Ishikawa (cell line): ENCODE measurements around the gene LRRC41.

Source experiments
- CEBPB ChIP-seq: IDR thresholded peaks from 2 replicates; pipeline ENCODE4 v1.6.1; 2012
- CREB1 ChIP-seq: IDR thresholded peaks from 2 replicates; pipeline ENCODE4 v1.6.1; 2012; ENCODE audit warnings: low read depth
- EGR1 ChIP-seq: IDR thresholded peaks from 2 replicates; pipeline ENCODE4 v1.6.1; 2012
- EP300 ChIP-seq: IDR thresholded peaks from 2 replicates; pipeline ENCODE4 v1.6.1; 2012; ENCODE audit warnings: borderline replicate concordance
- FOXM1 ChIP-seq: IDR thresholded peaks from 2 replicates; pipeline ENCODE4 v1.6.1; 2012; ENCODE audit warnings: low read depth, borderline replicate concordance
- NFIC ChIP-seq: IDR thresholded peaks from 2 replicates; pipeline ENCODE4 v1.6.1; 2012
- TAF1 ChIP-seq: IDR thresholded peaks from 2 replicates; pipeline ENCODE4 v1.6.1; 2012; ENCODE audit warnings: low read depth, mild to moderate bottlenecking
- TCF12 ChIP-seq: IDR thresholded peaks from 2 replicates; pipeline ENCODE4 v1.6.1; 2012; ENCODE audit warnings: low read depth
- TEAD4 ChIP-seq: IDR thresholded peaks from 2 replicates; pipeline ENCODE4 v1.6.1; 2012
- YY1 ChIP-seq: IDR thresholded peaks from 2 replicates; pipeline ENCODE4 v1.6.1; 2012; ENCODE audit warnings: low read depth
- ZBTB7A ChIP-seq: IDR thresholded peaks from 2 replicates; pipeline ENCODE4 v1.6.1; 2012; ENCODE audit warnings: low read depth
- TF ChIP-seq, protein P1 (sequence below): IDR thresholded peaks from 2 replicates; pipeline ENCODE4 v1.6.1; 2012; ENCODE audit warnings: low read depth, mild to moderate bottlenecking
- TF ChIP-seq, protein P2 (sequence below): IDR thresholded peaks from 2 replicates; pipeline ENCODE4 v1.6.1; 2012

DNA sequence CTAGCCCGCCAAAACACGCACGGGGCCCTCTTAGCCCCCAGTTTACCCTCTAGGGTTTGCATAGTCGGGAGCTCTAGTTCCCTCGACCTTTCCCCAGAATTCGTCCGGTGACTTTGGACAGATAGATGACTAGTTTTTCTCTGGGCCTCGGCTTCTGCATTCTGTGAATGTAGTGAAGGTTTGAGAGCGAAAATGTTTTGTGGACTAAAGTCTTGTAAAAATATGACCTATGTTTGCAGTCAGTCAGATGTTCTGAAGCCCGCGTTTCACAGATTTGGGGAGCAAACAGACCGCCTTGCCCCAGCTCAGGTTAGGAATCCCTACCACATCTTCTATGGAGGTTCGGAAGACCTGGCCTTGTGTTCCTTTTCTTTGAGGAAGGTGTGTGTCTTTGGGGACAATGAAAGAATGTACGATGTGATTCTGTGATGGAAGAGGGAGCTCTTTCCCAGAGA lies 483 bp upstream of the LRRC41 start:
- TF ChIP-seq, protein P1, sequence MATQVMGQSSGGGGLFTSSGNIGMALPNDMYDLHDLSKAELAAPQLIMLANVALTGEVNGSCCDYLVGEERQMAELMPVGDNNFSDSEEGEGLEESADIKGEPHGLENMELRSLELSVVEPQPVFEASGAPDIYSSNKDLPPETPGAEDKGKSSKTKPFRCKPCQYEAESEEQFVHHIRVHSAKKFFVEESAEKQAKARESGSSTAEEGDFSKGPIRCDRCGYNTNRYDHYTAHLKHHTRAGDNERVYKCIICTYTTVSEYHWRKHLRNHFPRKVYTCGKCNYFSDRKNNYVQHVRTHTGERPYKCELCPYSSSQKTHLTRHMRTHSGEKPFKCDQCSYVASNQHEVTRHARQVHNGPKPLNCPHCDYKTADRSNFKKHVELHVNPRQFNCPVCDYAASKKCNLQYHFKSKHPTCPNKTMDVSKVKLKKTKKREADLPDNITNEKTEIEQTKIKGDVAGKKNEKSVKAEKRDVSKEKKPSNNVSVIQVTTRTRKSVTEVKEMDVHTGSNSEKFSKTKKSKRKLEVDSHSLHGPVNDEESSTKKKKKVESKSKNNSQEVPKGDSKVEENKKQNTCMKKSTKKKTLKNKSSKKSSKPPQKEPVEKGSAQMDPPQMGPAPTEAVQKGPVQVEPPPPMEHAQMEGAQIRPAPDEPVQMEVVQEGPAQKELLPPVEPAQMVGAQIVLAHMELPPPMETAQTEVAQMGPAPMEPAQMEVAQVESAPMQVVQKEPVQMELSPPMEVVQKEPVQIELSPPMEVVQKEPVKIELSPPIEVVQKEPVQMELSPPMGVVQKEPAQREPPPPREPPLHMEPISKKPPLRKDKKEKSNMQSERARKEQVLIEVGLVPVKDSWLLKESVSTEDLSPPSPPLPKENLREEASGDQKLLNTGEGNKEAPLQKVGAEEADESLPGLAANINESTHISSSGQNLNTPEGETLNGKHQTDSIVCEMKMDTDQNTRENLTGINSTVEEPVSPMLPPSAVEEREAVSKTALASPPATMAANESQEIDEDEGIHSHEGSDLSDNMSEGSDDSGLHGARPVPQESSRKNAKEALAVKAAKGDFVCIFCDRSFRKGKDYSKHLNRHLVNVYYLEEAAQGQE, result no peak
- TF ChIP-seq TAF1 (no peak), NFIC (no peak), CEBPB (no peak), YY1 (no peak), TEAD4 (no peak), TCF12 (no peak), FOXM1 (no peak), EP300 (no peak), EGR1 (no peak), CREB1 (no peak), ZBTB7A (no peak)
- TF ChIP-seq, protein P2, sequence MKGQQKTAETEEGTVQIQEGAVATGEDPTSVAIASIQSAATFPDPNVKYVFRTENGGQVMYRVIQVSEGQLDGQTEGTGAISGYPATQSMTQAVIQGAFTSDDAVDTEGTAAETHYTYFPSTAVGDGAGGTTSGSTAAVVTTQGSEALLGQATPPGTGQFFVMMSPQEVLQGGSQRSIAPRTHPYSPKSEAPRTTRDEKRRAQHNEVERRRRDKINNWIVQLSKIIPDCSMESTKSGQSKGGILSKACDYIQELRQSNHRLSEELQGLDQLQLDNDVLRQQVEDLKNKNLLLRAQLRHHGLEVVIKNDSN, result no peak
